ENCODE data around the gene NUDT17.
"Not testable (repeated sequence)": the region's sequence is repeated elsewhere in the genome, so short reads cannot be mapped to it uniquely, and the experiment has no call there.

The NUDT17 gene

GRCh38 chr1:145845514-145846161 is at the start of gene NUDT17:
Gene NUDT17 (plus strand): TSS chr1:145845630. CDS start chr1:145845641, 11 bp downstream.
- DNase-seq: peak in 52 of 56 donors; percentile 11 to 78 (median 47)

GRCh38 chr1:145796753-145797152 is 48.7 kb upstream of the NUDT17 start:
- DNase-seq: no peak

GRCh38 chr1:145799806-145800205 is 45.6 kb upstream of the NUDT17 start:
- DNase-seq: no peak

GRCh38 chr1:145804235-145805045 is 41.0 kb upstream of the NUDT17 start:
- DNase-seq: no peak

GRCh38 chr1:145805057-145805456 is 40.4 kb upstream of the NUDT17 start:
- DNase-seq: no peak

- no peak for DNase-seq
Observed at GRCh38 chr1:145806408-145806807, 39.0 kb upstream of the NUDT17 start.

GRCh38 chr1:145806844-145807243 is 38.6 kb upstream of the NUDT17 start:
- DNase-seq: no peak

- DNase-seq: not testable (repeated sequence)
Observed at GRCh38 chr1:145812977-145813810, 32.2 kb upstream of the NUDT17 start.

GRCh38 chr1:145818095-145818494 is 27.3 kb upstream of the NUDT17 start:
- DNase-seq: not testable (repeated sequence)

GRCh38 chr1:145822779-145823331 is 22.6 kb upstream of the NUDT17 start:
- DNase-seq: not testable (repeated sequence)

- peak; percentile 28 to 92 (median 80) for DNase-seq
Observed at GRCh38 chr1:145823565-145824498, 21.6 kb upstream of the NUDT17 start, which contains the start of the genes POLR3C and RNF115. Gene POLR3C (plus strand): TSS chr1:145824200. CDS start chr1:145825777, 1,577 bp downstream. Gene RNF115 (minus strand): TSS chr1:145824095. CDS start chr1:145823873, 222 bp downstream.

- DNase-seq: no peak
Observed at GRCh38 chr1:145824499-145824842, 21.0 kb upstream of the NUDT17 start.

- DNase-seq: no peak
Observed at GRCh38 chr1:145826030-145826429, 19.4 kb upstream of the NUDT17 start.

GRCh38 chr1:145827966-145828365 is 17.5 kb upstream of the NUDT17 start:
- DNase-seq: no peak

- no peak for DNase-seq
Observed at GRCh38 chr1:145828367-145829026, 16.9 kb upstream of the NUDT17 start.

GRCh38 chr1:145830810-145831209 is 14.6 kb upstream of the NUDT17 start:
- DNase-seq: not testable (repeated sequence)

- DNase-seq: no peak
Observed at GRCh38 chr1:145837656-145838055, 7.8 kb upstream of the NUDT17 start.

- no peak for DNase-seq
Observed at GRCh38 chr1:145843031-145843430, 2.4 kb upstream of the NUDT17 start.

- no peak for DNase-seq
Observed at GRCh38 chr1:145845144-145845513, 301 bp upstream of the NUDT17 start.

- peak in 7 of 56 donors; percentile 6 to 43 (median 17) for DNase-seq
Observed at GRCh38 chr1:145846201-145846612, 777 bp downstream of the NUDT17 start.

All from amygdala (tissue), 56 donors.